IMR-90 (cell line): ENCODE data around the gene ANKRD44.

Source experiments
- BHLHE40 ChIP-seq: fragments of 150-350 bp; IDR thresholded peaks from 2 replicates; pipeline ENCODE4 v1.6.1; 2016; ENCODE audit warnings: mild to moderate bottlenecking, low read depth, low read length
- CEBPB ChIP-seq: IDR thresholded peaks from 2 replicates; pipeline ENCODE4 v1.6.1; 2012; ENCODE audit warnings: low read depth, low read length, improper control_type of control experiment
- FOS ChIP-seq: fragments of 150-350 bp; IDR thresholded peaks from 2 replicates; pipeline ENCODE4 v1.6.1; 2016; ENCODE audit warnings: low read depth, low read length
- MAFK ChIP-seq: IDR thresholded peaks from 2 replicates; pipeline ENCODE4 v1.6.1; 2012; ENCODE audit warnings: low read depth, low read length, improper control_type of control experiment
- MXI1 ChIP-seq: IDR thresholded peaks from 2 replicates; pipeline ENCODE4 v1.6.1; 2012; ENCODE audit warnings: low read depth, mild to moderate bottlenecking, low read length, moderate library complexity, borderline replicate concordance
- POLR2A ChIP-seq: IDR thresholded peaks from 2 replicates; pipeline ENCODE4 v1.6.1; 2012; ENCODE audit warnings: mild to moderate bottlenecking, low read depth, low read length
- RAD21 ChIP-seq: IDR thresholded peaks from 2 replicates; pipeline ENCODE4 v1.6.1; 2012; ENCODE audit warnings: low read length, improper control_type of control experiment
- RCOR1 ChIP-seq: IDR thresholded peaks from 2 replicates; pipeline ENCODE4 v1.6.1; 2012; ENCODE audit warnings: mild to moderate bottlenecking, low read length, improper control_type of control experiment; ENCODE audit not compliant: insufficient replicate concordance
- RFX5 ChIP-seq: IDR thresholded peaks from 2 replicates; pipeline ENCODE4 v1.8.0; 2012; ENCODE audit warnings: low read depth, mild to moderate bottlenecking, low read length, moderate library complexity
- SMC3 ChIP-seq: fragments of 150-350 bp; IDR thresholded peaks from 2 replicates; pipeline ENCODE4 v1.6.1; 2016; ENCODE audit warnings: low read depth, mild to moderate bottlenecking, antibody characterized with exemption, low read length, moderate library complexity
- TF ChIP-seq, protein P1 (sequence below): conservative IDR thresholded peaks from 2 replicates; pipeline ENCODE4 v1.5.1; 2012; ENCODE audit warnings: mild to moderate bottlenecking, low read depth, low read length, improper control_type of control experiment
- TF ChIP-seq, protein P2 (sequence below): fragments of 150-350 bp; IDR thresholded peaks from 2 replicates; pipeline ENCODE4 v1.6.1; 2017; ENCODE audit warnings: mild to moderate bottlenecking, antibody characterized with exemption, low read length, low read depth
- TF ChIP-seq, protein P3 (sequence below): fragments of 150-350 bp; IDR thresholded peaks from 2 replicates; pipeline ENCODE4 v1.6.1; 2016; ENCODE audit warnings: low read depth, mild to moderate bottlenecking, low read length, moderate library complexity, borderline replicate concordance

DNA sequence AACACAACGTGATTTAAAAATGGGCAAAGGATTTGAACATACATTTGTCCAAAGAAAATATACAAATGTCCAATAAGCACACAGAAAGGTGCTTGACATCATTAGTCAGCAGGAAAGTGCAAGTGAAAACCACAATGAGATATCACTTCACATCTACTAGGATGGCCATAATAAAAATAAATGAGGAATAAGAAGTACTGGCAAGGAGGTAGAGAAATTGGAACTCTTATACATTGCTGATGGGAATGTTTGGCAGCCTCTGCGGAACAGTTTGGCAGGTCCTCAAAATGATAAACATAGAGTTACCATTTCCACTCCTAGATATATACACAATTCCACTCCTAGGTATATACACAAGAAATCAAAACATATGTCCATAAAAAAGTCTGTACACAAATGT lies 333.1 kb downstream of the ANKRD44 start:
- TF ChIP-seq POLR2A (no peak), RAD21 (no peak), RCOR1 (no peak), FOS (no peak), RFX5 (no peak), SMC3 (no peak), CEBPB (no peak), MAFK (no peak), BHLHE40 (no peak), MXI1 (no peak)
- TF ChIP-seq, protein P1, sequence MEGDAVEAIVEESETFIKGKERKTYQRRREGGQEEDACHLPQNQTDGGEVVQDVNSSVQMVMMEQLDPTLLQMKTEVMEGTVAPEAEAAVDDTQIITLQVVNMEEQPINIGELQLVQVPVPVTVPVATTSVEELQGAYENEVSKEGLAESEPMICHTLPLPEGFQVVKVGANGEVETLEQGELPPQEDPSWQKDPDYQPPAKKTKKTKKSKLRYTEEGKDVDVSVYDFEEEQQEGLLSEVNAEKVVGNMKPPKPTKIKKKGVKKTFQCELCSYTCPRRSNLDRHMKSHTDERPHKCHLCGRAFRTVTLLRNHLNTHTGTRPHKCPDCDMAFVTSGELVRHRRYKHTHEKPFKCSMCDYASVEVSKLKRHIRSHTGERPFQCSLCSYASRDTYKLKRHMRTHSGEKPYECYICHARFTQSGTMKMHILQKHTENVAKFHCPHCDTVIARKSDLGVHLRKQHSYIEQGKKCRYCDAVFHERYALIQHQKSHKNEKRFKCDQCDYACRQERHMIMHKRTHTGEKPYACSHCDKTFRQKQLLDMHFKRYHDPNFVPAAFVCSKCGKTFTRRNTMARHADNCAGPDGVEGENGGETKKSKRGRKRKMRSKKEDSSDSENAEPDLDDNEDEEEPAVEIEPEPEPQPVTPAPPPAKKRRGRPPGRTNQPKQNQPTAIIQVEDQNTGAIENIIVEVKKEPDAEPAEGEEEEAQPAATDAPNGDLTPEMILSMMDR = no peak
- TF ChIP-seq, protein P2, sequence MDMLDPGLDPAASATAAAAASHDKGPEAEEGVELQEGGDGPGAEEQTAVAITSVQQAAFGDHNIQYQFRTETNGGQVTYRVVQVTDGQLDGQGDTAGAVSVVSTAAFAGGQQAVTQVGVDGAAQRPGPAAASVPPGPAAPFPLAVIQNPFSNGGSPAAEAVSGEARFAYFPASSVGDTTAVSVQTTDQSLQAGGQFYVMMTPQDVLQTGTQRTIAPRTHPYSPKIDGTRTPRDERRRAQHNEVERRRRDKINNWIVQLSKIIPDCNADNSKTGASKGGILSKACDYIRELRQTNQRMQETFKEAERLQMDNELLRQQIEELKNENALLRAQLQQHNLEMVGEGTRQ = no peak
- TF ChIP-seq, protein P3, sequence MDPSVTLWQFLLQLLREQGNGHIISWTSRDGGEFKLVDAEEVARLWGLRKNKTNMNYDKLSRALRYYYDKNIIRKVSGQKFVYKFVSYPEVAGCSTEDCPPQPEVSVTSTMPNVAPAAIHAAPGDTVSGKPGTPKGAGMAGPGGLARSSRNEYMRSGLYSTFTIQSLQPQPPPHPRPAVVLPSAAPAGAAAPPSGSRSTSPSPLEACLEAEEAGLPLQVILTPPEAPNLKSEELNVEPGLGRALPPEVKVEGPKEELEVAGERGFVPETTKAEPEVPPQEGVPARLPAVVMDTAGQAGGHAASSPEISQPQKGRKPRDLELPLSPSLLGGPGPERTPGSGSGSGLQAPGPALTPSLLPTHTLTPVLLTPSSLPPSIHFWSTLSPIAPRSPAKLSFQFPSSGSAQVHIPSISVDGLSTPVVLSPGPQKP = no peak
